ENCODE measurements around the gene TMEM108.

The TMEM108 gene

DNA sequence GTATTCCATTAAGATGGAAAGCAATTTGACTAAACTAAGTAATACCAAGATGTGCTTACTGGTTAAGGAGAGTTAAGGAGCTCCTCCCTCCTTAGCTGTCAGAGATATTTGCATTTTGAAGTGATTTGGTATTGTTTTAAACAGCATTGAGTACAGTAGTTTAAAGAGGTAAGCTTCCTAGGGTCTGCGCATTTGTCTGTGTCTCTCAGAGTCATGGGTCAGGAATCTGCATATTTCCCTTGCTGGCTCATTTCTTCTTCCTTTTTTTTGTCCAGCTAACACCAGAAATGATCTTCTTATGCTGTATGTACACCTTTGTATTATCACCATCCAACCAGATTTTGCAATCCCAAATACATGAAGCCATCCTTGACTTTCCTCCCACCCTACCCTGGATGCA is 198.7 kb downstream of the TMEM108 start:
- no peak for DNase-seq (ENCODE audit: low read depth)
- TF ChIP-seq CTCF (IDR thresholded peaks at IDR 0.05; ENCODE audit: low read depth, low read length) (no peak), POLR2A (IDR thresholded peaks at IDR 0.05; ENCODE audit: extremely low read depth, insufficient read length) (no peak), MYC (IDR thresholded peaks at IDR 0.05; ENCODE audit: low read depth, low read length) (no peak)
- TF ChIP-seq, protein P1, sequence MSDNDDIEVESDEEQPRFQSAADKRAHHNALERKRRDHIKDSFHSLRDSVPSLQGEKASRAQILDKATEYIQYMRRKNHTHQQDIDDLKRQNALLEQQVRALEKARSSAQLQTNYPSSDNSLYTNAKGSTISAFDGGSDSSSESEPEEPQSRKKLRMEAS (IDR thresholded peaks at IDR 0.05; ENCODE audit: low read depth, low read length): no peak
- no peak overlapping the region for H3K4me3 ChIP-seq (ENCODE audit: low read depth, low read length)

- no peak for TF ChIP-seq POLR2A (IDR thresholded peaks at IDR 0.05; ENCODE audit: extremely low read depth, insufficient read length)
- TF ChIP-seq, protein P1 (IDR thresholded peaks at IDR 0.05; ENCODE audit: low read depth, low read length): no peak
- DNase-seq (ENCODE audit: low read depth): no peak
- no peak overlapping the region for H3K4me3 ChIP-seq (ENCODE audit: low read depth, low read length)
Measured at GRCh38 chr3:133237380-133237779, 199.2 kb downstream of the TMEM108 start.

GRCh38 chr3:133238015-133238414 is 199.8 kb downstream of the TMEM108 start:
- no peak overlapping the region for H3K4me3 ChIP-seq (ENCODE audit: low read depth, low read length)
- DNase-seq (ENCODE audit: low read depth): no peak
- TF ChIP-seq POLR2A (IDR thresholded peaks at IDR 0.05; ENCODE audit: extremely low read depth, insufficient read length) (no peak), CTCF (IDR thresholded peaks at IDR 0.05; ENCODE audit: low read depth, low read length) (no peak), MYC (IDR thresholded peaks at IDR 0.05; ENCODE audit: low read depth, low read length) (no peak)
- TF ChIP-seq, protein P1 (IDR thresholded peaks at IDR 0.05; ENCODE audit: low read depth, low read length): no peak

DNA sequence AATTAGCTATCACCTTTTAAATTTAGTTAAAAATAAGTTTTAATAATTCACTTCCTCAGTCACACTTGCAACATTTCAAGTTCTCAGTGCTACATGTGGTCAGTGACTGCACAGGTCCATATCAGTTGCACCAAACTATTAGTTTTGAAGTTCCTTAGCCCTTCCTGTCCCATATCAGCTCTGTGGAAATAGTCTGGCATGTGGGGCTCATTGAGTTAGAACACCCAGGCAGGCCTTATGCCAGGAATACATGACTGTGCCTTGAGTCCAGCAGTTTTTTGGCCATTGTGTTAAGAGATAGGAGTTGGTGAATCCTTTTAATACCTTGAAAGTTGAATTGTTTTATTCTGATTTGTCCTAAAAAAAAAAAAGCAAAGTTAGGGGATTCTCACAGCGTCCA is 207.9 kb downstream of the TMEM108 start:
- DNase-seq (ENCODE audit: low read depth): no peak
- TF ChIP-seq POLR2A (IDR thresholded peaks at IDR 0.05; ENCODE audit: extremely low read depth, insufficient read length) (no peak), MYC (IDR thresholded peaks at IDR 0.05; ENCODE audit: low read depth, low read length) (no peak), CTCF (IDR thresholded peaks at IDR 0.05; ENCODE audit: low read depth, low read length) (no peak)
- TF ChIP-seq, protein P1 (IDR thresholded peaks at IDR 0.05; ENCODE audit: low read depth, low read length): no peak
- H3K4me3 ChIP-seq (ENCODE audit: low read depth, low read length): no peak overlapping the region

- TF ChIP-seq MYC (IDR thresholded peaks at IDR 0.05; ENCODE audit: low read depth, low read length): no peak
- TF ChIP-seq, protein P1 (IDR thresholded peaks at IDR 0.05; ENCODE audit: low read depth, low read length): no peak
- no peak for TF ChIP-seq CTCF (IDR thresholded peaks at IDR 0.05; ENCODE audit: low read depth, low read length)
- no peak for TF ChIP-seq POLR2A (IDR thresholded peaks at IDR 0.05; ENCODE audit: extremely low read depth, insufficient read length)
- H3K4me3 ChIP-seq (ENCODE audit: low read depth, low read length): no peak overlapping the region
- no peak for DNase-seq (ENCODE audit: low read depth)
Measured at GRCh38 chr3:133246773-133247172, 208.6 kb downstream of the TMEM108 start.

GRCh38 chr3:133248389-133248788 is 210.2 kb downstream of the TMEM108 start:
- no peak for DNase-seq (ENCODE audit: low read depth)
- no peak overlapping the region for H3K4me3 ChIP-seq (ENCODE audit: low read depth, low read length)
- TF ChIP-seq POLR2A (IDR thresholded peaks at IDR 0.05; ENCODE audit: extremely low read depth, insufficient read length) (no peak), MYC (IDR thresholded peaks at IDR 0.05; ENCODE audit: low read depth, low read length) (no peak), CTCF (IDR thresholded peaks at IDR 0.05; ENCODE audit: low read depth, low read length) (no peak)
- TF ChIP-seq, protein P1 (IDR thresholded peaks at IDR 0.05; ENCODE audit: low read depth, low read length): no peak

Data from NB4 (cell line).